Activated T-cell treated with anti-CD3 and anti-CD28 coated beads, Interleukin-2, amount 50 U/mL, for 72 hours (primary cell): Measurements from ENCODE around the gene ADAMTS15. TPM values are rescaled to one million over a fixed set of nuclear protein-coding genes. Genes with fewer than 3 reads are reported as not detected.

Source experiments
- ATAC-seq, 2 donors: fragments of 150-1000 bp; cut with Tn5 transposase; replicated peaks in 1 of 2; 2 replicates each; pipeline ENCODE4 v1.10.0; 2021; ENCODE audit warnings: moderate library complexity in 2 of 2, mild to moderate bottlenecking in 1 of 2
- DNase-seq, 2 donors: peaks; one replicate each; pipeline ENCODE4 v3.0.0; 2021 to 2022; ENCODE audit warnings: mixed read lengths in 1 of 2
- H3K27ac Mint-ChIP-seq: one replicate; pipeline ENCODE4 v1.8.0; 2022; ENCODE audit warnings: mild to moderate bottlenecking, moderate library complexity, mixed read lengths
- H3K27me3 Mint-ChIP-seq: one replicate; pipeline ENCODE4 v1.8.0; 2022; ENCODE audit warnings: low read depth, mixed read lengths
- H3K36me3 Mint-ChIP-seq, 2 donors: one replicate each; pipeline ENCODE4 v1.8.0; 2022; ENCODE audit warnings: mixed read lengths in 2 of 2, mild to moderate bottlenecking in 1 of 2; ENCODE audit not compliant: insufficient read depth in 2 of 2
- H3K4me1 Mint-ChIP-seq: one replicate; pipeline ENCODE4 v1.8.0; 2022; ENCODE audit warnings: low read depth, mixed read lengths
- H3K4me3 Mint-ChIP-seq, 2 donors: one replicate each; pipeline ENCODE4 v1.8.0; 2022; ENCODE audit warnings: mild to moderate bottlenecking in 2 of 2, mixed read lengths in 2 of 2, moderate library complexity in 2 of 2
- H3K9me3 Mint-ChIP-seq, 2 donors: one replicate each; pipeline ENCODE4 v1.8.0; 2022; ENCODE audit warnings: mixed read lengths in 2 of 2
- total RNA-seq, 2 donors: library from RNA; stranded (reverse); gene quantifications; one replicate each; pipeline ENCODE4 v1.2.3, GENCODE V29; 2022

ADAMTS15 gene
- total RNA-seq: under 1 TPM; 0.05 to 0.07 TPM

- Mint-ChIP-seq H3K36me3 (no peaks in the 10 kb centered on the region), H3K27me3 (peaks cover 28% of the 10 kb centered on the region), H3K4me1 (peaks cover 4% of the 10 kb centered on the region), H3K27ac (no peak within 1 kb of the TSS), H3K4me3 (peak within 1 kb of the TSS; percentile 70), H3K9me3 (no peaks in the 10 kb centered on the region)
- DNase-seq (peak; percentile 45 to 65), ATAC-seq (peak; percentile 82 to 86)
These were observed at the start of gene ADAMTS15 for GRCh38 chr11:130448416-130449309. TSS of gene ADAMTS15 (plus strand) at chr11:130448645. CDS start at chr11:130448974, 329 bp downstream.

- no peak for DNase-seq
- Mint-ChIP-seq H3K9me3 (no peaks in the 10 kb centered on the region), H3K27ac (no peak overlapping the region), H3K4me3 (no peak overlapping the region), H3K27me3 (peaks cover 30% of the 10 kb centered on the region), H3K4me1 (peaks cover 15% of the 10 kb centered on the region), H3K36me3 (no peaks in the 10 kb centered on the region)
- ATAC-seq: no peak
These were observed 49.2 kb upstream of the ADAMTS15 start for GRCh38 chr11:130399196-130399595.

- DNase-seq (no peak), ATAC-seq (no peak)
- peaks cover 15% of the 10 kb centered on the region for H3K4me1 Mint-ChIP-seq
- no peak overlapping the region for H3K4me3 Mint-ChIP-seq
- no peaks in the 10 kb centered on the region for H3K9me3 Mint-ChIP-seq
- no peaks in the 10 kb centered on the region for H3K36me3 Mint-ChIP-seq
- H3K27me3 Mint-ChIP-seq: peaks cover 30% of the 10 kb centered on the region
- no peak overlapping the region for H3K27ac Mint-ChIP-seq
These were observed 47.5 kb upstream of the ADAMTS15 start for GRCh38 chr11:130400781-130401483.

- DNase-seq: no peak
- peaks cover 27% of the 10 kb centered on the region for H3K27me3 Mint-ChIP-seq
- no peaks in the 10 kb centered on the region for H3K9me3 Mint-ChIP-seq
- H3K4me1 Mint-ChIP-seq: peaks cover 15% of the 10 kb centered on the region
- H3K4me3 Mint-ChIP-seq: no peak overlapping the region
- ATAC-seq: no peak
- H3K36me3 Mint-ChIP-seq: no peaks in the 10 kb centered on the region
- no peak overlapping the region for H3K27ac Mint-ChIP-seq
These were observed 45.9 kb upstream of the ADAMTS15 start for GRCh38 chr11:130402570-130402969.

- Mint-ChIP-seq H3K4me1 (peaks cover 15% of the 10 kb centered on the region), H3K36me3 (no peaks in the 10 kb centered on the region), H3K27ac (no peak overlapping the region), H3K4me3 (no peak overlapping the region), H3K9me3 (no peaks in the 10 kb centered on the region), H3K27me3 (peaks cover 20% of the 10 kb centered on the region)
- DNase-seq (no peak), ATAC-seq (peak in 1 of 2 donors; percentile 62)
These were observed 45.1 kb upstream of the ADAMTS15 start for GRCh38 chr11:130403271-130403804.

GRCh38 chr11:130403967-130404366, 44.5 kb upstream of the ADAMTS15 start:
- no peaks in the 10 kb centered on the region for H3K9me3 Mint-ChIP-seq
- no peaks in the 10 kb centered on the region for H3K36me3 Mint-ChIP-seq
- H3K4me3 Mint-ChIP-seq: no peak overlapping the region
- H3K27ac Mint-ChIP-seq: no peak overlapping the region
- H3K27me3 Mint-ChIP-seq: peaks cover 15% of the 10 kb centered on the region
- H3K4me1 Mint-ChIP-seq: peaks cover 15% of the 10 kb centered on the region
- no peak for DNase-seq
- ATAC-seq: no peak

- peaks cover 15% of the 10 kb centered on the region for H3K27me3 Mint-ChIP-seq
- no peaks in the 10 kb centered on the region for H3K9me3 Mint-ChIP-seq
- DNase-seq: no peak
- H3K4me3 Mint-ChIP-seq: no peak overlapping the region
- H3K4me1 Mint-ChIP-seq: peaks cover 15% of the 10 kb centered on the region
- no peak overlapping the region for H3K27ac Mint-ChIP-seq
- no peak for ATAC-seq
- no peaks in the 10 kb centered on the region for H3K36me3 Mint-ChIP-seq
These were observed 43.7 kb upstream of the ADAMTS15 start for GRCh38 chr11:130404727-130405126.

- ATAC-seq (no peak), DNase-seq (no peak)
- Mint-ChIP-seq H3K27ac (no peak overlapping the region), H3K36me3 (no peaks in the 10 kb centered on the region), H3K4me3 (no peak overlapping the region), H3K9me3 (no peaks in the 10 kb centered on the region), H3K4me1 (peaks cover 10% of the 10 kb centered on the region), H3K27me3 (peaks cover 8% of the 10 kb centered on the region)
These were observed 43.0 kb upstream of the ADAMTS15 start for GRCh38 chr11:130405428-130405827.

- DNase-seq (no peak), ATAC-seq (no peak)
- H3K4me3 Mint-ChIP-seq: no peak overlapping the region
- H3K9me3 Mint-ChIP-seq: no peaks in the 10 kb centered on the region
- H3K36me3 Mint-ChIP-seq: no peaks in the 10 kb centered on the region
- H3K27ac Mint-ChIP-seq: no peak overlapping the region
- H3K27me3 Mint-ChIP-seq: no peaks in the 10 kb centered on the region
- H3K4me1 Mint-ChIP-seq: peaks cover under 1% of the 10 kb centered on the region
These were observed 40.5 kb upstream of the ADAMTS15 start for GRCh38 chr11:130407978-130408377.

- Mint-ChIP-seq H3K36me3 (no peaks in the 10 kb centered on the region), H3K4me3 (no peak overlapping the region), H3K27me3 (no peaks in the 10 kb centered on the region), H3K27ac (no peak overlapping the region), H3K4me1 (peaks cover 5% of the 10 kb centered on the region), H3K9me3 (no peaks in the 10 kb centered on the region)
- no peak for ATAC-seq
- no peak for DNase-seq
These were observed 40.0 kb upstream of the ADAMTS15 start for GRCh38 chr11:130408401-130408890.

- H3K36me3 Mint-ChIP-seq: no peaks in the 10 kb centered on the region
- no peak for ATAC-seq
- H3K9me3 Mint-ChIP-seq: no peaks in the 10 kb centered on the region
- H3K4me1 Mint-ChIP-seq: peaks cover 10% of the 10 kb centered on the region
- no peak overlapping the region for H3K27ac Mint-ChIP-seq
- H3K27me3 Mint-ChIP-seq: no peaks in the 10 kb centered on the region
- H3K4me3 Mint-ChIP-seq: no peak overlapping the region
- no peak for DNase-seq
These were observed 39.5 kb upstream of the ADAMTS15 start for GRCh38 chr11:130408901-130409300.

GRCh38 chr11:130409594-130410388, 38.7 kb upstream of the ADAMTS15 start:
- H3K9me3 Mint-ChIP-seq: no peaks in the 10 kb centered on the region
- H3K36me3 Mint-ChIP-seq: no peaks in the 10 kb centered on the region
- H3K4me3 Mint-ChIP-seq: no peak overlapping the region
- H3K4me1 Mint-ChIP-seq: peaks cover 14% of the 10 kb centered on the region
- DNase-seq (no peak), ATAC-seq (no peak)
- no peak overlapping the region for H3K27ac Mint-ChIP-seq
- H3K27me3 Mint-ChIP-seq: no peaks in the 10 kb centered on the region
